Measurements from ENCODE around the gene CDK2AP2.
"Not testable (repeated sequence)": the region's sequence is repeated elsewhere in the genome, so short reads cannot be mapped to it uniquely, and the experiment has no call there.

- TF ChIP-seq CTCF (IDR thresholded peaks at IDR 0.05); POLR2AphosphoS5 (IDR thresholded peaks at IDR 0.05; ENCODE audit: low read depth, low read length); EP300 (IDR thresholded peaks at IDR 0.05; ENCODE audit: borderline replicate concordance in 1 of 2, low read depth in 1 of 2, low read length in 1 of 2): not testable (repeated sequence)
Observed at GRCh38 chr11:67548112-67548511, 40.1 kb upstream of the CDK2AP2 start.
